NCI-H524 (cell line): ENCODE measurements around the gene FIGNL1.

Experiments
- DNase-seq, 2 experiments: peaks; one replicate each; lab custom pipeline; 2025; lab: John Stamatoyannopoulos, UW

Gene FIGNL1, protein sequence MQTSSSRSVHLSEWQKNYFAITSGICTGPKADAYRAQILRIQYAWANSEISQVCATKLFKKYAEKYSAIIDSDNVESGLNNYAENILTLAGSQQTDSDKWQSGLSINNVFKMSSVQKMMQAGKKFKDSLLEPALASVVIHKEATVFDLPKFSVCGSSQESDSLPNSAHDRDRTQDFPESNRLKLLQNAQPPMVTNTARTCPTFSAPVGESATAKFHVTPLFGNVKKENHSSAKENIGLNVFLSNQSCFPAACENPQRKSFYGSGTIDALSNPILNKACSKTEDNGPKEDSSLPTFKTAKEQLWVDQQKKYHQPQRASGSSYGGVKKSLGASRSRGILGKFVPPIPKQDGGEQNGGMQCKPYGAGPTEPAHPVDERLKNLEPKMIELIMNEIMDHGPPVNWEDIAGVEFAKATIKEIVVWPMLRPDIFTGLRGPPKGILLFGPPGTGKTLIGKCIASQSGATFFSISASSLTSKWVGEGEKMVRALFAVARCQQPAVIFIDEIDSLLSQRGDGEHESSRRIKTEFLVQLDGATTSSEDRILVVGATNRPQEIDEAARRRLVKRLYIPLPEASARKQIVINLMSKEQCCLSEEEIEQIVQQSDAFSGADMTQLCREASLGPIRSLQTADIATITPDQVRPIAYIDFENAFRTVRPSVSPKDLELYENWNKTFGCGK

GRCh38 chr7:50449881-50450589, at the start of gene FIGNL1:
TSS of gene FIGNL1 (minus strand) at chr7:50450350. CDS start at chr7:50447287, 3,063 bp downstream.
- peak; percentile 52 to 76 for DNase-seq

GRCh38 chr7:50499092-50499491, 48.9 kb upstream of the FIGNL1 start:
- DNase-seq, result no peak

DNA sequence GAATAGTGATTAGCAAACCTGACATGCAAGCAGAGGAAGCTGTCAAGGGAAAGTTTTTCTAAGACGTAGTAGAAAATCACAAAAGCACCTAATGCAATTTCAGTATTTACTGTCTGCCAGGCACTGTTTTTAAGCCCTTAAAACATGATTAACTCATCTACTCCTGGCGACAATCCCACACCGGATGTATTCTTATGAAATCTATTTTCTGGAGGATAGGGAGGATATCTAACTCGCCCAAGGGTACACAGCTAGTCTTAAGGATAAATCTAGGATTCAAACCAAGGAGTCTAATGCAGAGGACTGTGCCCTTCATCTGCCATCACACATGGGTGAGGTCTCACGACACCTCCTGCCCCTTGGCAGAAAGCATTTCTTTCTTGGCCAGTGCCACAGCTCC, 47.8 kb upstream of the FIGNL1 start:
- no peak for DNase-seq

DNA sequence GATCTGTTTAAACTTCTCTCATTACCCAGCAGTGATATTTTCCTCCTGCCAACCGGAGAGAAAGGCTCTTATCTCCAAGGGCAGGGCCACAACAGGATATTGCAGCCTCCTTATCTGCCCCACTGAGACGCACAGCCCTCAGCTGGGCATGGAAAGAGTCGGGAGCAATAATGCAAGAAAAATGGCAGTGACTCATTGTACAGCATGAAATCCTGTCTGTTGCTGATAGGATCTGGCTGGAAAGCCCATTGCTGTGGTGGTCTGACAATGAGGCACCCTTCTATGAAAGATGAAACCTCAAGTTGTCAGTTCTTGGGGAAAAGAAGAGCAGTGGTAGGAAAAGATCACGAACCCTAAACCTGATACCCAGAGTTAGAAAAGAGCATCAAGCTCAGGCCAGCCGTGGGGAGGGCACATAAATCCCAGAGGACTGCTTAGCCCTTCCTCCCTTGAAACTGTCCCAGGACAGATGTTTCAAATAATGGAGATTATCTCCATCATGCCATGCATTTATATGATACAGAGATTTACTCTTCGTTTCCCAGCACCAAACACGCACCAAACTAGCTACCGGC, 47.0 kb upstream of the FIGNL1 start:
- DNase-seq, result no peak

DNA sequence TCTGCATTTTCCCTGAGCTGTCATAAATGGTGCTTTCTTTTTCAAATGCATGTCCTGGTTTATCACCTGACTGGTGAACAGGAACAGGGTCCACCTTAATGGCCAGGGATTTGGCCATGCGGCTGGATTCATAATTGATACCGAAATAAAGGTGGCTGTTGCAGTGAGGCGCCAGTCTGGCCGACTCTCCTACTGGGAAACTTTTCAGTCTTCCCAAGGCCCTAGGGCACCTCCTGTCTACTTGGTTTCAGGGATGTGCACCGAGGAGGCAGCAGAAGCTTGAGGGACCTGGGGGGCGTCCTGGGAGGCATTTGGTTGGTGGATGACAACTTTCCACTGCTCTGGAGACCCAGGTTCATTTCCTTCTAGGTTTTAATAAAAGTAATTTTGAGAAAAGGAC, 46.4 kb upstream of the FIGNL1 start:
- DNase-seq, result no peak

GRCh38 chr7:50495746-50496145, 45.6 kb upstream of the FIGNL1 start:
- DNase-seq, result no peak

GRCh38 chr7:50492770-50493519, 42.8 kb upstream of the FIGNL1 start:
- no peak for DNase-seq

DNA sequence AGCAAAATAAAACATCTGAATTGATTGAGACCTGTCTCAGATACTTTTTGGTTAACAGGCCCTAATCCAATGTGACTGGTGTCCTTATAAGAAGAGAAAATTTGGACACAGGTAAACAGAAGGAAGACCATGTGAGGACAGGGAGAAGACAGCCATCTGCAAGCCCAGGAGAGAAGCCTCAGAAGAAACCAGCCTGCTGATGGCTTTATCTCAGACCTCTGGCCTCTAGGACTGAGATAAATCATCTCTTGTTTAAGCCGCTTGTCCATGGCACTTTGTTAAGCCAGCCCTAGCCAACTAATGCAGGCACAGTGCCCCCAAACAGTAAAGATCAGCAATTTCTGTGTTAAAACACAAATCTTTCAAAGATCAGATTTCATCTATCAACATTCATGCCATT, 41.8 kb upstream of the FIGNL1 start:
- no peak for DNase-seq

DNA sequence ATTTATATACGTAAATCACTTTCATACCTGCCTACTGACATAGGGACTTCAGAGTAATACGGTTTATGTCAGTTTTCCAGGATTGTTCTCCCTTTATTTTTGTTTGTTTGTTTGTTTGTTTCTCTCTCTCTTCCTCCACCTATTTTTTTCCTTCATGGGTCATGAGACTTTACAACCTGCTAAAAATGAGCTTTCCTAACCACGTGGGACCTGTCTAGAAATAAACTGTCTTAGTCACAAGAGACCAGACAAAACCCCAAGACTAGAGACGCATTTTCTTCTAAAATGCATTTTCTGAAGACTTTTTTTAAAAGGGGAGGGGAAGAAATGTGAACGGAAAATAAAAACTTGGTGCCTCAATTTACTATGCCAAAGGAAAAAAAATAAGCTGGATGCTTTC, 41.1 kb upstream of the FIGNL1 start:
- no peak for DNase-seq

DNA sequence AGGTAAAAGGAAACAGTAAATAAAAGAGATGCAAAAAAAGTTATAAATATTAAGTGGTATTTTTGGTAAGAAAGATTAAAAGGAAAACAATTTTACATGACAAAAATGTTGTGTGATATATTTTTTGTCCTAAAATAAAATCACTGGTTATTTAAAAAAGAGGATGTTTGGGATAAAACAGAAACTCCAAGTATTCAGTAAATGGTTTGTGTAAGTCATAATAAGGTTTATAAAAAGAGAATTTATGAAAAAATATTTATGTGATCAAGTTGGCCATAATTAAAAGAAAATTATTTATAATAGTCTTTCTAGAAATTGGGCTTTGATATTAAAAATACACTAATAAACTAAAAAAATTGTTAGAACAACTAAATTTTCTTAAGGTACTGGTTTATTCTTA, 38.2 kb upstream of the FIGNL1 start:
- no peak for DNase-seq

GRCh38 chr7:50486512-50486911, 36.4 kb upstream of the FIGNL1 start:
- DNase-seq, result no peak

DNA sequence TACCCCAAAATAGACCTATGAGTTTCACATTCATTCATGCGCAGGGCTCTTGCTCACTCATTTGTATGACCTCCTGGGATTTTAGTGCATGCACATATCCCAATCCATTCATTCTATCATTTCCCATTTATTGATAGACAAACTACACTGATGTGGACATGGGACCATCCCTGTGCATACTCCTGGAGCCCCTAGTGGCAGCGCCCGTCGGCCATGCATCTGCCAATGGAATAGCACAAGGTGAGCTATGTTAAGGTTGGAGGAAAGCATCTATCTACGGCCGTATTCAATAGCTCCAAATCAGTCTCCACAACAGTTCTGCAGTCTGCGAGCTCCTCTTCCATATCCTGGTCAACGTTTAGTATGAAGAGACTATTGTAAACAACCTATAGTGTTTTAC, 31.7 kb upstream of the FIGNL1 start:
- no peak for DNase-seq

DNA sequence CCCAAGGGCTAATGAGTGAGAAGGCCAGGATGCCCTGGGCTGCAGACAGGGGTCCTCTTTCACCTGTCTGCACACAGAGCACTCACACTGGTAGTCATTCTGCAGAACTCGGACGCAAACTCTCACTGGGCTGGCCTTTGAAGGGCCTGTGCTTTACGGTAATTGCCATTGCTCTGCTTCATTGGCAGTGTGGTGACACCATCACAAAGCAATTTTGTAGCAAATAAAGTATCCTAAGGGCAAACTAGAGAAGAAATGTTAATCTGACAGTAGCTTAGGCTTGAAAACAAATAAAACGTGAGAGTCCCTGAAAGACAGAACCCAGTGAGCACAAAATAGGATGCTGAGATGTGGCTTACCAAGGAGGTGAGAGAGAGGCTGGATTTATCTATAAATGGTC, 30.6 kb upstream of the FIGNL1 start:
- DNase-seq, result no peak

DNA sequence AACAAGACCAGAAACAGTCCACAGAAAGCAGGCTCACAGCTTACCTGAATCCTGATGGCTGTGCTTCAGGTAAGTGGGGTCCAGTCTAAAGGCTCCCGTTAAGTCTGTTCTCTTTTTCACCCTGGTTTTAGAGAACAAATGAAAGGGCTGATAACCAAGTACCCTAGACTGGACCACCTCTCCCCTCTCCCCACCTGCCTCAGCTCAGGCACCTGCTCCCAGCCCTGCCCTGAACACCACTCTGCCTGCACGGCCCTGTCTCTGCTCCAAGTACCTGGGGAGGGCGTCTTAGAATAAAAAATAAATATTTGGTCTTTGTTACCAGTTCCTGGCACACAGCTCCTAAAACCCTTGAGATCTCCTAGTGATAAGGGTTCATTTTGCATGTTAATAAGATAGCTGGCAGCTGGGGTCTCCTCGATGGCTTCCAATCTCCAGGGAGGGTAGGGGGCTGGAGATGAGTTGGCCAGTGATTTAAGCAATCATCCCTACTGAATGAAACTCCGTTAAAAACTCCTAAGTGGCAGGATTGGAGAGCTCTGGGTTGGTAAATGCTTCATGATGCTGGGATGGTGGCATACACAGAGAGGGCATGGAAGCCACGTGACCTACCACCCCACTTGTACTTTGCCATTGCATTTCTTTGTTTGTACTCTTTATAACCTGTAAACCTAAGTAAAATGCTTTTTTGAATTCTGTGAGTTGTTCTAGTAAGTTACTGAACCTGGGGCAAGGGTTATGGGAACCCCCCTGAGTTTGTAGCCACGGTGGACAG, 29.8 kb upstream of the FIGNL1 start:
- DNase-seq, result no peak

GRCh38 chr7:50477640-50478039, 27.5 kb upstream of the FIGNL1 start:
- DNase-seq, result no peak

GRCh38 chr7:50476953-50477625, 26.9 kb upstream of the FIGNL1 start:
- DNase-seq, result no peak

DNA sequence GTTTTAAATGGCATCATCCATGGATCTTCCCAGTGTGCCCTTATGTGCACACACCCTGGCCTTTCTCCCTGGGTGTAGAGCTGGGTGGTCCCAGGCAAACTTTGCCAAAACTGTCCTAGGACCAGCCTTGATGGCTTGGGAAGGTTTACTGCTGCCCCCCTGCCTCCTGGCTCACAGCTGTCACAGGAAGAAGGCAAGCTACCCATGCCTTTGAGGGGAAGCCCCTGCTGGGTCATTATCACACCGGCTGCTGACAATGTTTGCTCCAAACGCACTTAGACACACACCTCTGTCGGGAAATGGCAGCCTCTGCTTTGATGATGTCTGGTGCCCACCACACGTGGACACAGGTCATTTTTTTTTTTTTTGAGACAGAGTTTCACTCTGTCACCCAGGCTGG, 25.2 kb upstream of the FIGNL1 start:
- DNase-seq, result no peak

DNA sequence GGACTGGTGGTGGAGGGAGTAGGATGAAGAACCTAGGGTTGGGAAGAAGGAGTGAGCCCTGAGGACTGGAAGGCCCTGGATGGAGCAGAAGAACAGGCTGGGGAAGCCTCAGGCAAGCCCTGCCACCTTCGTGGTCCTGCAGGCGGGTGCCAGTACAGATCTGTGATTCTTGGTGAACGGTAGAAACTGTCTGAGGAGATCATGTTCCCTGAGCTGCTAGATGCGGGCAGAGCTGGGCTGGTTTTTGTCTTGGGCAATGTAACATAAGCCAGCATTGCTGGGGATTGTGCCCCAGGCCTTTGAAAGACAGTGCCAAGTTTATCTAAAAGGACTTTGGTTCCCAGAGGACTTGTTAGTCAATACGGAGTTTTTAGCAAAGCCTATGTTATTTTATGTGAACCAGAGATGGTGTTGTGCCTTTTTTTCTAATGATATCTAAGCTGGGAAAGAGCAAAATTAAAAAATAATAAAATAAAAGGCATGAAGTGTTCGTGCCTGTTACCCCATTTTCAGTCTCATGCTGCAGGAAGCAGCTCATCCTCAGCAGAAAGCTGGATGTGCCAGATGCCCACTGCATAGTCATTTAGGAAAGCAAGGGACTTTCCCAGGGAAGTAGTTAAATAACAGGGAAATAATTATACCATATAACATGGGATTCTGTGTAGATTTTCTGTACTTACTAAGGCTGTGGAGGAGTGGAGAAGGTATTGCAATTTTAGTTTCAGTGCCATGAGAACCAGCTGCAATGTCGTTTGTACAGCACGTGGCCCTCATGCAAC, 24.4 kb upstream of the FIGNL1 start:
- DNase-seq, result no peak

DNA sequence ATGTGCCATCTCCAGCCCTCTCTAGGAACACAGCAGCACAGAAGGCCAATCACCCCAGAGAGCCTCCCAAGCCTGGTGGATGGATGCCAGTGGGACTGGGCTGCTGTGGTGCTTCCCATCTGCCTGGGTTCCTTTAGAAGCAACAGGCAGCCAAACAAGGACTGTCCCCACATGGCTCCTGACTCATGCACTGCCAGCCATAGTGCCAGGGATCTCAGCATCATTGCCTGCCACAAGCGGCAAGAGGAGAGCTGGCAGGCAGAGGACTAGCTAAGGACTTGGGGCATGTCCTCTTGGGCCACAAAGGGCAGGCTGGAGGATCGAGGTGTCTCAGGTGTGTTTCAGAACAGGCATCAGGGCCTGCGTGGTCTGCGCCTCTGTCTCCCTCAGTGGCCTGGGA, 23.4 kb upstream of the FIGNL1 start:
- DNase-seq, result no peak

DNA sequence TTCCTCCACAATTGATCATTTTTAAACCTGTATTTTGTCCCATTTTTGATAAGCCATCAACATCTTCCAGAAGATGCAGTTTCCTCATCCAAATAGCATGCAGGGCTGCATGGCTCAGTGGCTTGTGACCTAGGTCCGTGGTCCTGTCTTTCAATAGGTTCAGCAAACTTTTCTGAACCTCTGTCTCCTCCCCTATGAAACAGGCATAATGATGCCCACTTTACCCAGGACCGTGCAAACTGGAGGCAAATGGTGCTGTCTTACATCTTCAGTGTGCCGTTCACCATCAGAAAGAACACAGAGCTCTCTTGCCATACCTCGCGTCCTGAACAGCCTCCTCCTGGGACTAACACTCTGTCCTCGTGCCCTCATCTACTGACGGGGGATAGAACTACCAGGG, 22.3 kb upstream of the FIGNL1 start:
- DNase-seq, result no peak
